M059J (cell line): ENCODE measurements around the gene SLC25A15. TPM values are rescaled to one million over a fixed set of nuclear protein-coding genes. Genes with fewer than 3 reads are reported as not detected.

ENCODE experiments used
- DNase-seq: peaks from one replicate; pipeline ENCODE4 v3.0.0-alpha.2; 2012; ENCODE audit warnings: low read depth
- total RNA-seq: library from RNA; depleted of rRNA; stranded (reverse); fragments of >200 nt; shearing (Covaris generic); gene quantifications from 2 replicates; pipeline ENCODE4 v1.2.3, GENCODE V29; 2014; rRNA removed

The SLC25A15 gene
- 6.1 and 12.2 TPM in 2 replicates for total RNA-seq

DNA sequence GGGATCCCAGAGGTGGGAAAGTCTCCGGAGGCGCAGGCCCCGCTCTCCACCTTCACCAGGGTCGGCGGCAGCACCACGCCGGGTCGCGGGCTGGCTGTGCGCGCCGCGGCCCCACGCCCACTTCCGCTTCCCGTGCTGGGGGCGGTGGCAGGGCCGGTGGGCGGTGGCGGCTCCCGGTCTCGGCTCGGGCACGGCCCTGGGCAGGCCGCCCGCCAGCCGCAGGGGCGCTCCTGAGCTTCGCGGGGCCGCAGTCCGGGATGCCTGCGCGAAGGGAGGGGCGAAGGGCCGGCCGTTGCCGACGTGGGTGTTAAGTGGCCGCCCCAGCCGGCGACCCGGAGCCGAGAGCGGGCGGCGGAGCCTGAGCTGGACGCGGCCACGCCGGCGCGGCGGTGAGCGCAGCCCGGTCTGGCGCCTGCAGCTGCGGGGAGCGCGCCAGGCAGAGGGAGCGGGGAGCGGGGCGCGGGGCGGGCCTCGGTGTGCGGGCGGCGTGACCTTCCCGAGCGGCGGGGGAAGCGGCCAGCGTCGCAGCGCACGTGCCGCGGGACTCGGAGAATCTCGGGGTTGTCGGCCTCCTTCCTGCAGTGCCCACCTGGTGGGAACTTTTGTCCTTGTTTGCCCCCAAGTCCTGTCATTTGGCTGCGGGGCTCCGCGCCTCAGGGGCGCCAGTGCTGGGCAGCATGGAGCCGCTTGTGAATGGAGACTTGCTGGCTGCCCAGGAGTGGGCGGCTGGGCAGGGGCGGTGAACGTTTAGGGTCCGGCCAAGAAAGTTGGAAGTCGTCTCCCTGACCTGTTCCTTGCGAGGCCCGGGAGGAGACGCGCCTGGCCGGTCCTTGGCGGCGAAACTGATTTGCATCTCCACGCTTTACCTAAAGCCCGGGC lies at the start of gene SLC25A15:
TSS of gene SLC25A15 (plus strand) at position 337 of the 879 bp plus-strand sequence. CDS start 3,616 bp downstream, outside the sequence.
- DNase-seq: peak; percentile 77

GRCh38 chr13:40749327-40749726 lies 40.1 kb upstream of the SLC25A15 start:
- no peak for DNase-seq

- no peak for DNase-seq
These were observed 34.2 kb upstream of the SLC25A15 start for GRCh38 chr13:40755082-40755700.

DNA sequence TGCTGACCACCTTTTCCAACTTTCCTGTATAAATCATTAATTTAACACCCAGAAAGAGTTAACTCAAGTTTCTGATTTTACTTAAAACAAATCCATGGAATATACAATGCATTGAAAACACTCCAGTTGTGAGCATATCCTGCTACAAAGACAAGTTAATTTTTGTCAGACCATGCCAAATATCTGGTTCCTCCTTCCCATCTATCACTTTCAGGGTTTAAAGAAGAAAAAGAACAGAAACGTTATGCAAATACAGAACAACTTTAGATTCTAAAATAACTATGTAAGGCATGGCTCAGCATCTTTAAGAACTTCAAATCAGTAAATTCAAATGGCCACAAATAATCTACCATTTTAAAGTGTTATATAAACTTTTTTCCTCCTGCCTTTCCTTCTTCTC lies 33.4 kb upstream of the SLC25A15 start:
- DNase-seq: no peak

DNA sequence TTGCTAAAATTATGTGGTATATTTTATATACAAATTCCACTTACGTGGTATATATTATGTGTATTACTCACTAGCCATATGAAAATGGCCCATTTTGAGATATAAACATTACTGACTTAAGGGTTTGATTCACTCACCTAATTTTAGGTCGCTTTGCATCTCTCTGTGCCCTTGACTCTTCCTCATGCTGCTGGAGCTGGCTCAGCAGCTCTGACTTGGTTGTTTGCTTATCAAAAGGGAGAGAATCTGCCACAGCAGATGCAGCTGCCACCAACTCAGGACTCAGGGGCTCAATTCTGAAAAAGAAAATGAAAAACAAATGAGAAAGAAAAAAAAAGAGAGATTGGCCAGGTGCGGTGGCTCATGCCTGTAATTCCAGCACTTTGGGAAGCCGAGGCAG lies 30.6 kb upstream of the SLC25A15 start:
- DNase-seq: no peak

DNA sequence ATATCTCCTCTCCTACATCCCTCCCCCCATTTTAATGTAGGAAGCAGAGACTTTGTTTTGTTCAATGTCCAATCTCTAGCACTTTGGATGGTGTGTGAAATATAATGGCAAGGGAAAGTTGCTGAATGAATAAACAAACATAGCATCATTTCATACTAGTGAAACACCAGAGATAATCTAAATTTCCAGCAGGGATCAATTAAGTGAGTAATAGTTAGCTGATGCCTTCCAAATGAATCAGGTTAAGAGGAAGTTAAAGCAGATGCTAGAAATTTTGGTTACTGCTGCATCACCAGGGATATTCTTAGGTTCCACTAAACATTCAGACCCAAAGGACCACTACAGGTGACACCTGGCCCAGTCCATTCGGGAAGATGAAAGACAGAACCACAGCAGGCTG lies 26.6 kb upstream of the SLC25A15 start:
- no peak for DNase-seq

DNA sequence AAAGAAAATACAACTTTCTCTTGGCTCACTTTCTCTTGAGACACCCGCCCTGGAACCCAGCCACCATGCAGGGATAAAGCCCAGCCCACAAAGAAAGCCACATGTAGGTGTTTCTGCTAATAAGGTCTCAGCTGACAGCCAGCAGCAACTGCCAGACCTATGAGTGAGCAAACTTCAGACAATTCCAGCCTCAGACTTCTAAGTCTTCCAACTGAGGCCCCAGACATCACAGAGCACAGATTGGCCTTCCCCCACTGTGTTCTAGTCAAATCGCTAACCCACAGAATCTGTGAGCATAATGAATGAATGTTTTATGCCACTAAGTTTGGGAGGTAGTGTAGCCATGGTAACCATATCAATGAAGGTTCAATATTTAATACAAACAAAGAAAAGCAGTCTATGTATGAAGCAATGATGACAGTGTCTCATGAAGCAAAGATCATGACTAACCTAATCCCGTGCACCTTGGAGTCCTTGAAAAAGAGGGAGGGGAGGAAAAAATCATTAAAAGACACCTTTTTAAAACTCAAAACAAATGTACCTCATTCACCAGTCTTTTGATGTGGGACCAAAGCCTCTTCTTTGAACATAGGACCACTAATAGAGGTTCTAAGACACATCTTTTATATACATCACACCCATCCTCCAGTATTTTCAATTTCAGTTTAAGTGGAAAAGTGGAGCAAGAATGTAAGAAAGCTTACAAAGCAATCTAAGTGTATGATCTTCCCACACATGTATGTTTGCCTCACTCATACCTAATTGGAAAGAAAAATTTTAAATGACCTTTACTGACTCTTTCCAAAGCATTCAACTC lies 24.6 kb upstream of the SLC25A15 start:
- no peak for DNase-seq

GRCh38 chr13:40765602-40766001 lies 23.8 kb upstream of the SLC25A15 start:
- no peak for DNase-seq

DNA sequence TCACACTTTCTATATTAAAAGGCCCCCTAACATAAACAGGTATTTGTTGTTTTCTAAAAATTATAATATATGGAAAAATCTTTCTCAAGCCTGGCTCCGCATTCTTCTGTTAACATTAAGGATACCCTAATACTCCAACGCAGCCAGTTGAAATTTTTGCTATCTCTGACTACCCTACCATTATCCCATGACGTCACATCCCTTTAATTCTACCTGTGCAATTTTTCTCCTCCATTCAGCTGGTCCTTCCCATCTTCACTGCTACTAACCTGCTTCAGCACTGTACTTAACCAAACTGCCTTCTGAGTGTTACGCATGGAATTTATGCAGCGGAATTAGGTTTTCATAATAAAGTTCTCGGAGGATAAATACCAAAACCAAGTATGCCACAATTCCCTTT lies 19.4 kb upstream of the SLC25A15 start:
- no peak for DNase-seq

DNA sequence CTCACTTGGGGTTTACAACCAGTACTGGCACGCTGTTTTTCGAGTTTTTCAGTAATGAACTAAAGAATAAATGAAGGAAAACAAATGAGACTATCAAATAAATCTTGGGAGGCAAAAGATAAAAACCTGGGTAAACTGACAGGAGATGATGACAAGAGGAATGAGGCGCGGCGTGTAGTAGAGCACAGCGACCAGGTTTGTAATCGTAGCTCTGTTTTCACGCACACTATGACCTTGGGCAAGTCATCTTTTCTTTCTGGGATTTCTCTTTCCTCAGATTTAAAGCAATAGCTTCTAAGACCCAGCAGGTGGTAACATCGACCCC lies 18.8 kb upstream of the SLC25A15 start:
- DNase-seq: no peak

GRCh38 chr13:40770934-40771618 lies 18.3 kb upstream of the SLC25A15 start, which contains the start of gene MRPS31:
TSS of gene MRPS31 (minus strand) at chr13:40771190. CDS start at chr13:40771136, 54 bp downstream.
- DNase-seq: peak; percentile 90

GRCh38 chr13:40772765-40773473 lies 16.5 kb upstream of the SLC25A15 start:
- no peak for DNase-seq

GRCh38 chr13:40774672-40775071 lies 14.7 kb upstream of the SLC25A15 start:
- DNase-seq: no peak

- no peak for DNase-seq
These were observed 13.2 kb upstream of the SLC25A15 start for GRCh38 chr13:40776232-40776631.

DNA sequence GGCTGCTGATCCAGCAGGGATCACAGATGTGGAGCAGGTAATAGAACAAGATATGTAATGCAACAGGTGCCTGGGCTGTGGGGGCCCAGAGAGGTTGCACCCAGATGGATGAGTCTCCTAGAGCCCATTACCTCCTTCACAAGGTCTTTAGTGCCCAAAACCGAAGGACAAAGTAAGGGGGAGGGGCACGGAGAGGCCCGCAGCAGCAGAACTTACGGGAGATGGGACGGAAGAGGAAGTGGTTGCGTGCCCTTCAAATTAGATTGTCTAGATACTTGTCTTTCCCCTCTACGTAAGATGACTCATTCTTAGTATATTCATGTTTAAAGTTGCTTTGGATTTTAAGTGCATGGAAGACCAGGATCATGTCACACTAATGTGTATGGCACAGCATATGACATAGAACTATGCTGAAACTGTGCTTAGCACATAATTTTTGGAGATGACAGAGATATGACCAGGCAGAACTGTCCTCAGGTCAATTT lies 12.7 kb upstream of the SLC25A15 start:
- peak; percentile 61 for DNase-seq

DNA sequence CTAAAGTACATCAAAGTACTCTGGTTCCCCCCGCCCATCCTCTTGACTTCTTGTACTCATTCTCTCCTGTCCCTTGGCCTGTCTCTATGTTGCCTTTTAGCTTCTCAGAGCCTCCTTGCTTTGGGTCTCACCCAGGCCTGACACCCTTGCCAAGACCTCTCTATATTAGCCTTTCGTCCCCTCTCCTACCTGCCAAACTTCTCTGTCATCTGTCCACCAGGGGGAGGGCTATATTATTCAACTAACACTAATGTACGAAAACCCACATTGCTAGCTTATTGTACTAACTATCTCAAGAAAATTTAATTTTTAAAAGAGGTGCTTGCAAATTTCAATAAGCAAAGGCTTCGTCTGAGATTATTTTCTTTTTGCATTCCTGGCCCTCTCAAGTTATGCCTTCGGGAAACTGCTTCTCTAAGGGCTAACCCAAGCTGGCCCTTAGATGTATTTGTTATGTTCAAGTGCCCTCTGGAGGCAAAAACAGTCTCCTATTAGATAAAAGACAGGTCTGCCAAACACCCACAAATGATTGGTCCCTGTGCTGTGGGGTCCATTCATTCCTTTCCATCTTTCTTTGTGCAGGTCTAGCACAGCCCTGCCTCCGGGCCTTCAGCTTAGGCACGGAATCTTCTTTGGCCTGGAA lies 12.1 kb upstream of the SLC25A15 start:
- DNase-seq: peak; percentile 68

DNA sequence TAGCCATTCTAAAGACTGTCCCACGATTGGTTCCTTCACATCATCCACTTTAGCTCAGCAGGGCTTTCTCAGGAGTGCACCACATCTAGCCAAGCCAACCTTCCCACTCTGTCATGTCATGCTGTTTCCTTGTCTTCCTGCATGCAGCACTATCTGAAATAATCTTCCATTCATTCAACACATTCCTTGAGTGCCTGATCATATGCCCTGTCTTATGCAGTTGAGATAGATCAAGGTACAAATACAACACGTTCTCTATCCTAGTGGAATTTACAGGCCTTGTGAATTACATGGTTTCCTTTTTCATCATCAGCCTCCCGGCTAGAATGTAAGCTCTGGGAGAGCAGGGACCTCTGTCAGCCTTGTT lies 11.6 kb upstream of the SLC25A15 start:
- DNase-seq: peak; percentile 7

GRCh38 chr13:40779049-40779448 lies 10.4 kb upstream of the SLC25A15 start:
- no peak for DNase-seq

GRCh38 chr13:40779796-40780285 lies 9.6 kb upstream of the SLC25A15 start:
- no peak for DNase-seq

- peak; percentile 20 for DNase-seq
These were observed 8.5 kb upstream of the SLC25A15 start for GRCh38 chr13:40780822-40781401.
